CD4-positive, alpha-beta T cell (primary cell): ENCODE results near the gene FAAP20. TPM values are rescaled to one million over a fixed set of nuclear protein-coding genes. Genes with fewer than 3 reads are reported as not detected.

Experiments
- ATAC-seq: fragments of 200-7000 bp; cut with Tn5 transposase; one replicate; pipeline ENCODE4 v1.10.0; 2022; ENCODE audit warnings: mild to moderate bottlenecking; ENCODE audit not compliant: poor library complexity
- CTCF ChIA-PET: fragments of 350-600 bp; sonication (Branson Sonifier 250); formaldehyde crosslinking; loops from one replicate; lab custom pipeline; 2021; ENCODE audit warnings: antibody characterized with exemption, inconsistent platforms; lab: Charles Lee
- POLR2A ChIA-PET: fragments of 350-600 bp; sonication (Branson Sonifier 250); formaldehyde crosslinking; loops from one replicate; lab custom pipeline; 2021; ENCODE audit warnings: antibody characterized with exemption, inconsistent platforms; lab: Charles Lee
- DNase-seq, 14 experiments: peaks; one replicate each; pipeline ENCODE4 v3.0.0-alpha.2; 2013 to 2020; ENCODE audit warnings: mixed read lengths in 2 of 14
- H3K27ac ChIP-seq, 2 donors: one replicate each; pipeline versions ENCODE4 v1.5.1 to v1.7.0; 2013; ENCODE audit warnings: low read length in 2 of 2, low read depth in 1 of 2, mild to moderate bottlenecking in 1 of 2
- H3K27me3 ChIP-seq, 2 experiments: 1 replicate in 1 of 2; 2 replicates in 1 of 2; pipeline versions ENCODE4 v1.6.1 to v1.7.0; 2013; ENCODE audit warnings: low read length in 2 of 2, control low read depth in 1 of 2, mild to moderate bottlenecking in 1 of 2, moderate library complexity in 1 of 2; ENCODE audit not compliant: insufficient read depth in 2 of 2, control insufficient read depth in 1 of 2
- H3K36me3 ChIP-seq: one replicate; pipeline ENCODE4 v1.6.1; 2013; ENCODE audit warnings: low read length, control low read depth; ENCODE audit not compliant: insufficient read depth
- H3K4me1 ChIP-seq: one replicate; pipeline ENCODE4 v1.6.1; 2013; ENCODE audit warnings: low read length, control low read depth; ENCODE audit not compliant: insufficient read depth
- H3K4me3 ChIP-seq: one replicate; pipeline ENCODE4 v1.5.1; 2013; ENCODE audit warnings: mild to moderate bottlenecking, low read length, moderate library complexity
- H3K9me3 ChIP-seq, 2 experiments: 1 replicate in 1 of 2; 2 replicates in 1 of 2; pipeline versions ENCODE4 v1.6.1 to v1.7.0; 2013; ENCODE audit warnings: low read length in 2 of 2, mild to moderate bottlenecking in 2 of 2, control low read depth in 1 of 2, moderate library complexity in 1 of 2; ENCODE audit not compliant: control insufficient read depth in 1 of 2, insufficient read depth in 1 of 2
- H3K27ac Mint-ChIP-seq: one replicate; pipeline ENCODE4 v1.8.0; 2020; ENCODE audit warnings: mixed read lengths
- H3K27me3 Mint-ChIP-seq: one replicate; pipeline ENCODE4 v1.8.0; 2021; ENCODE audit warnings: mixed read lengths
- H3K36me3 Mint-ChIP-seq: one replicate; pipeline ENCODE4 v1.8.0; 2021; ENCODE audit warnings: low read depth, mixed read lengths
- H3K4me1 Mint-ChIP-seq: one replicate; pipeline ENCODE4 v1.8.0; 2021; ENCODE audit warnings: low read depth, mixed read lengths
- H3K4me3 Mint-ChIP-seq: one replicate; pipeline ENCODE4 v1.8.0; 2020; ENCODE audit warnings: mild to moderate bottlenecking, mixed read lengths
- H3K9me3 Mint-ChIP-seq: one replicate; pipeline ENCODE4 v1.8.0; 2020; ENCODE audit warnings: mixed read lengths
- intact Hi-C, 2 experiments: fragments of 100-400 bp; cut with DNase I in 1 of 2; cut with micrococcal nuclease in 1 of 2; formaldehyde crosslinking; loops; one replicate each; pipeline versions ENCODE4 v1.15.1 to v1.9.0; 2023 to 2025; cut with DNase I, micrococcal nuclease
- total RNA-seq, 174 experiments: library from RNA in 2 of 174; stranded (reverse) in 2 of 174; gene quantifications; one replicate each; pipeline ENCODE4 v1.2.3 and lab custom pipeline; 2021 to 2026
- TF ChIP-seq, protein P1 (sequence below): fragments of 200-600 bp; IDR thresholded peaks from one replicate; pipeline ENCODE4 v1.8.0; 2022; ENCODE audit warnings: antibody characterized with exemption, mild to moderate bottlenecking

The FAAP20 gene
- total RNA-seq, 2 experiments from 2014 or later = 51.7 to 53.1 TPM

DNA sequence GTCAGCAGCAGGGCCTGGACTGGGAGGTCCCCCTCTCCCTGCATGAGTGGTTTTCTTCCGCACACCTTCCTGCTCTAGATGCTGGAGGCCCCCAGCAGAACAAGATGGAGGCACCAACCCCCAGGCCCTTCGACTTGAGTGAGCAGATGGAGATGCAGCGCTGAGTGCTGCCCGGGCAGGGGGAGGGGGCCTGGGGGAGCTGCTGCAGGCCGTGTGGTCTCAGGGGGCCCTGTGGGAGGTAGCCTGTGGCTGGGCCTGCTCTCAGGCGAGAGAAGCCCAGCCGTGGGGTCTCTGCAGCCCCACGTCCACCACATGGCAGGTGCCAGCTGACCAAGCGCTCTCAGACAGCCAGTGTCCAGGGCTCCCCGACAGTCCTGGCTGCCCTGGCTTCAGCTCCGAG is 1.2 kb upstream of the FAAP20 start:
- peaks cover 66% of the 10 kb centered on the region for H3K4me1 ChIP-seq
- H3K36me3 ChIP-seq = no peaks in the 10 kb centered on the region
- Mint-ChIP-seq H3K9me3 (no peaks in the 10 kb centered on the region), H3K27ac (peak overlapping the region; percentile 86), H3K4me3 (no peak overlapping the region), H3K4me1 (peaks cover 13% of the 10 kb centered on the region), H3K36me3 (no peaks in the 10 kb centered on the region), H3K27me3 (no peaks in the 10 kb centered on the region)
- DNase-seq = no peak
- TF ChIP-seq, protein P1, sequence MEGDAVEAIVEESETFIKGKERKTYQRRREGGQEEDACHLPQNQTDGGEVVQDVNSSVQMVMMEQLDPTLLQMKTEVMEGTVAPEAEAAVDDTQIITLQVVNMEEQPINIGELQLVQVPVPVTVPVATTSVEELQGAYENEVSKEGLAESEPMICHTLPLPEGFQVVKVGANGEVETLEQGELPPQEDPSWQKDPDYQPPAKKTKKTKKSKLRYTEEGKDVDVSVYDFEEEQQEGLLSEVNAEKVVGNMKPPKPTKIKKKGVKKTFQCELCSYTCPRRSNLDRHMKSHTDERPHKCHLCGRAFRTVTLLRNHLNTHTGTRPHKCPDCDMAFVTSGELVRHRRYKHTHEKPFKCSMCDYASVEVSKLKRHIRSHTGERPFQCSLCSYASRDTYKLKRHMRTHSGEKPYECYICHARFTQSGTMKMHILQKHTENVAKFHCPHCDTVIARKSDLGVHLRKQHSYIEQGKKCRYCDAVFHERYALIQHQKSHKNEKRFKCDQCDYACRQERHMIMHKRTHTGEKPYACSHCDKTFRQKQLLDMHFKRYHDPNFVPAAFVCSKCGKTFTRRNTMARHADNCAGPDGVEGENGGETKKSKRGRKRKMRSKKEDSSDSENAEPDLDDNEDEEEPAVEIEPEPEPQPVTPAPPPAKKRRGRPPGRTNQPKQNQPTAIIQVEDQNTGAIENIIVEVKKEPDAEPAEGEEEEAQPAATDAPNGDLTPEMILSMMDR = no peak
- H3K27ac ChIP-seq = peak overlapping the region; percentile 83 to 86
- no peak for ATAC-seq
- H3K4me3 ChIP-seq = no peak overlapping the region
- H3K27me3 ChIP-seq = no peaks in the 10 kb centered on the region
- POLR2A ChIA-PET = interaction anchor here (1.1 to 2.1 kb wide), 11 partner anchors 32 to 352 kb away, joined by 3 to 36 read pairs (median 10); partner anchors contain the start of genes MORN1, RER1 and SKI
- intact Hi-C loops = loop anchor here (1.0 to 10.0 kb wide), 11 partner anchors 37 to 649 kb away; partner anchors contain the start of genes MORN1 (in 1 of the 2), PEX10 (in 1 of the 2), PRXL2B (in 1 of the 2) and RER1 (in 1 of the 2)
- H3K9me3 ChIP-seq = no peaks in the 10 kb centered on the region
- CTCF ChIA-PET = interaction anchor here (1.3 to 3.2 kb wide), 12 partner anchors 9 to 591 kb away, joined by 3 to 47 read pairs (median 6); partner anchors contain the start of genes MORN1 and RER1

DNA sequence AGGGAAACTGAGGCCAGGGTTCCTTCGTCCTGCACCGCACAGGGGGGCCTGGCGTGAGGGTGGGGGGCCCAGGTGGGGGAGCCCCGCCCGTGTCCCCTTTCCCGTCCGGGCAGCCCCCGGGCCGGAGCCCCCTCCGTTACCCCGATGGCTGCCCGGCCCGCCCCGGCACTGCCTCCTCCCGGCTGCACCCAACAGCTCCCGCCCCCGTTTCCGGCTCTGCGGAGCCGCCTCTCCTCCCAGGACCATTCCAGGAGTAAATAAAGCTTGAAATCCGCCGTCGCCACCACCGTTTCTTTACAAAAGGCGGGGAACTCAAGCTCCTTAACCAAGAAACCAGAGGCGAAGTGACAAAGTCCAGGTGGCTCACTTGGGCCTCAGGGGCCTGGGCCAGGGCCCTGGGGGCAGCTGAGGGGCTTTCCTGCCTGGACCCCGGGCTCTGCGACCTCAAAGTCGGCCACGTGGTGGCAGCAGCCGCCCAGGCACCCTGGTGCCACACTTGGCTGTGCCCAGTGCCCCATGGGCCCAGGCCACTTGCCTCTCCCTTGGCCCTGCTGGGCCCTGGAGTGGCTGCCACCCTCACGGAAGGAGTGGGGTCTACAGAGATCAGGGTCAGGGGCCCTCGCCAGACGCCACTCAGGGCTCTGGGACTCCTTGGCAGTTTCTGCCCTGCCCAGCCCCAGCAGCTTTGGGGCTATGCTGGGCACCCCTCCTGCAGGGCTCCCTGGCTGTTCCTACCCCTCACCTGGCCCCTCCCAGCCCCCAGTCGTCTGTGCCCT is 514 bp upstream of the FAAP20 start:
- ATAC-seq = peak; percentile 71
- TF ChIP-seq, protein P1 = peak; percentile 94
- DNase-seq = peak; percentile 77 to 93 (median 86)
- Histone ChIP-seq H3K9me3 (no peaks in the 10 kb centered on the region), H3K36me3 (no peaks in the 10 kb centered on the region), H3K4me1 (peaks cover 66% of the 10 kb centered on the region), H3K4me3 (peak overlapping the region; percentile 57), H3K27ac (peak overlapping the region; percentile 83 to 86), H3K27me3 (no peaks in the 10 kb centered on the region)
- ChIA-PET POLR2A (interaction anchor here (0.7 to 2.1 kb wide), 21 partner anchors 9 to 389 kb away, joined by 3 to 36 read pairs (median 6); partner anchors contain the start of genes MORN1, RER1, SKI and TNFRSF14), CTCF (interaction anchor here (0.7 to 3.2 kb wide), 27 partner anchors 9 to 592 kb away, joined by 3 to 47 read pairs (median 5); partner anchors contain the start of genes MORN1, RER1 and SKI)
- Mint-ChIP-seq H3K36me3 (no peaks in the 10 kb centered on the region), H3K4me3 (peak overlapping the region; percentile 88), H3K9me3 (no peaks in the 10 kb centered on the region), H3K27me3 (no peaks in the 10 kb centered on the region), H3K27ac (peak overlapping the region; percentile 86), H3K4me1 (peaks cover 13% of the 10 kb centered on the region)
- intact Hi-C loops = loop anchor here (1.0 to 10.0 kb wide), 11 partner anchors 37 to 650 kb away; partner anchors contain the start of genes MORN1 (in 1 of the 2), PEX10 (in 1 of the 2), PRXL2B (in 1 of the 2) and RER1 (in 1 of the 2)

DNA sequence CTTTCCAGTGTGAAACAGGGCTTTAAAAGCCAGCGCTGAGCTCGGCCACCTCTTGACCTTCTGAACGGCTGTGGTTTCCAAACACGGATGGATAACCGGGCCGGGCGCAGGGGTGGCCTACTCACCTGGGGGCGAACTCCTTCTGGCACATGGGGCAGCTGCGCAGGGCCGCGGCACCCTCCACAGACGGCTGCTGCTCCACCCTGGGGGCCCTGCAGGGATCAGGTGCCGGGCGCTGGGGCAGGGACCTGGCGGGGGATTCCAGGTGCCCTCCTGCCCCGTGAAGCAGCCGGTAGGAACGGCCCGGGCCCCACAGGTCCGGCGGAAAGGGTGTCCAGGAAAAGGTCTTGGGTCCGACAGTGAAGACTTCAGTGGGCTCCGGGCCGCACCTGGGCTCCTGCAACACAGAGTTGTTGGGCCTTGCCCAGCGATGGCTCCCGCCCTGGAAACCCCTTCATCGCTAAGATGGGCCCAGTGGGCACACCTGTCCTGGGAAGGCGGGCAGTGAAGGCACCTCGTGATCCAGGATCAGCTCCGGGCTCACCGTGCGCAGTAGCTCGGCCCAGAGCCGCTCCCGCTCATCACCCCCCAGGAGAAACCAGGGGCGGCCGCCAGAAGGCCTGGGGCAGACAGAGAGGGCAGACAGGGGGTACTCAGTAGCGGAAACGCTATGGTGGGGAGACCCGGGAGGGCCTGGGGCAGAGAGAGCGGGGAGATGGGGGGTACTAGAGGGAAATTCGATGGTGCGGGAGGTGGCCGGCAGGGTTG is 874 bp downstream of the FAAP20 start:
- H3K4me3 Mint-ChIP-seq = peak overlapping the region; percentile 65
- H3K4me1 ChIP-seq = peaks cover 59% of the 10 kb centered on the region

More for the DNA sequence above, 874 bp downstream of the FAAP20 start:
- ChIA-PET CTCF (interaction anchor here (0.6 to 2.0 kb wide), 4 partner anchors 13 to 1343 kb away, joined by 3 to 6 read pairs (median 4); no protein-coding TSS in a partner anchor), POLR2A (interaction anchor here (0.6 to 2.1 kb wide), 3 partner anchors 61 to 354 kb away, joined by 3 to 10 read pairs (median 8); no protein-coding TSS in a partner anchor)
- intact Hi-C loops = loop anchor here (2.0 to 10.0 kb wide), 4 partner anchors 59 to 651 kb away; partner anchors contain the start of genes MORN1 (in 1 of the 2) and RER1 (in 1 of the 2)
- DNase-seq (peak in 1 of 14 experiments; percentile 53), ATAC-seq (no peak)
- Histone ChIP-seq H3K4me3 (peak overlapping the region; percentile 31), H3K9me3 (peaks cover 0 to 5% of the 10 kb centered on the region in 2 experiments), H3K27me3 (no peaks in the 10 kb centered on the region), H3K27ac (peak overlapping the region; percentile 56 to 58), H3K36me3 (peaks cover 2% of the 10 kb centered on the region)
- Mint-ChIP-seq H3K9me3 (no peaks in the 10 kb centered on the region), H3K27ac (peak overlapping the region; percentile 65), H3K4me1 (peaks cover under 1% of the 10 kb centered on the region), H3K27me3 (no peaks in the 10 kb centered on the region), H3K36me3 (no peaks in the 10 kb centered on the region)
- TF ChIP-seq, protein P1 = no peak
